H1 (cell line): ENCODE measurements around the gene LILRA1.
"Not testable (repeated sequence)": the region's sequence is repeated elsewhere in the genome, so short reads cannot be mapped to it uniquely, and the experiment has no call there.

Experiments used
- ASH2L ChIP-seq: fragments of 200-600, 300-600 bp; sonication (generic); IDR thresholded peaks from one replicate; pipeline ENCODE4 v1.7.1; 2017; ENCODE audit warnings: low read length
- CEBPB ChIP-seq: IDR thresholded peaks from 2 replicates; pipeline ENCODE4 v1.6.1; 2012; ENCODE audit warnings: low read depth, low read length
- CTCF ChIP-seq, 3 experiments: IDR thresholded peaks; 1 replicate in 2 of 3; 2 replicates in 1 of 3; pipeline versions ENCODE4 v1.5.1 to v1.6.1; 2011; ENCODE audit warnings: low read length in 3 of 3, mild to moderate bottlenecking in 3 of 3, inconsistent platforms in 2 of 3, low read depth in 1 of 3, moderate library complexity in 1 of 3; ENCODE audit not compliant: insufficient read depth in 1 of 3; ENCODE audit errors: control extremely low read depth in 1 of 3
- EP300 ChIP-seq, 2 experiments: IDR thresholded peaks; 1 replicate in 1 of 2; 2 replicates in 1 of 2; pipeline ENCODE4 v1.6.1; 2011 to 2012; ENCODE audit warnings: low read depth in 2 of 2, low read length in 2 of 2, mild to moderate bottlenecking in 2 of 2, borderline replicate concordance in 1 of 2, inconsistent platforms in 1 of 2, moderate library complexity in 1 of 2
- JUND ChIP-seq: IDR thresholded peaks from 2 replicates; pipeline ENCODE4 v1.6.1; 2011; ENCODE audit warnings: mild to moderate bottlenecking, improper control_type of control experiment, low read length
- POLR2A ChIP-seq, 2 experiments: IDR thresholded peaks; 1 replicate in 1 of 2; 2 replicates in 1 of 2; pipeline ENCODE4 v1.6.1; 2011; ENCODE audit warnings: low read depth in 2 of 2, low read length in 2 of 2, mild to moderate bottlenecking in 2 of 2; ENCODE audit errors: control extremely low read depth in 1 of 2
- POLR2AphosphoS5 ChIP-seq: IDR thresholded peaks from 2 replicates; pipeline ENCODE4 v1.6.1; 2011; ENCODE audit warnings: low read depth, low read length
- RBBP5 ChIP-seq: IDR thresholded peaks from 2 replicates; pipeline ENCODE4 v1.7.1; 2012; ENCODE audit warnings: low read depth, mild to moderate bottlenecking, inconsistent platforms, low read length, moderate library complexity, borderline replicate concordance
- TAF1 ChIP-seq: IDR thresholded peaks from 2 replicates; pipeline ENCODE4 v1.6.1; 2011; ENCODE audit warnings: mild to moderate bottlenecking, low read depth, low read length
- YY1 ChIP-seq: IDR thresholded peaks from 2 replicates; pipeline ENCODE4 v1.6.1; 2011; ENCODE audit warnings: low read depth, mild to moderate bottlenecking, low read length

- TF ChIP-seq JUND; TAF1; CTCF (IDR thresholded peaks at IDR 0.05; ENCODE audit: control extremely low read depth in 1 of 3, insufficient read depth in 1 of 3, low read depth in 1 of 3, low read length in 3 of 3); RBBP5; YY1; POLR2AphosphoS5; EP300 (IDR thresholded peaks at IDR 0.05; ENCODE audit: borderline replicate concordance in 1 of 2, low read depth in 2 of 2, low read length in 2 of 2); CEBPB; ASH2L; POLR2A (IDR thresholded peaks at IDR 0.05; ENCODE audit: control extremely low read depth in 1 of 2, low read depth in 2 of 2, low read length in 2 of 2): not testable (repeated sequence)
These were observed at the start of gene LILRA1 for GRCh38 chr19:54593445-54593844.
